RPMI7951 (cell line): ENCODE results near the gene GIMAP7. TPM values are rescaled to one million over a fixed set of nuclear protein-coding genes. Genes with fewer than 3 reads are reported as not detected.
"Not testable (repeated sequence)": the region's sequence is repeated elsewhere in the genome, so short reads cannot be mapped to it uniquely, and the experiment has no call there.

Experiments used
- DNase-seq: peaks from one replicate; pipeline ENCODE4 v3.0.0-alpha.2; 2012; ENCODE audit warnings: low read depth
- total RNA-seq: library from RNA; depleted of rRNA; stranded (reverse); fragments of >200 nt; shearing (Covaris generic); gene quantifications from 2 replicates; pipeline ENCODE4 v1.2.3, GENCODE V29; 2014

Gene GIMAP7
- total RNA-seq, 1 experiment from 2014 or later = not detected

DNA sequence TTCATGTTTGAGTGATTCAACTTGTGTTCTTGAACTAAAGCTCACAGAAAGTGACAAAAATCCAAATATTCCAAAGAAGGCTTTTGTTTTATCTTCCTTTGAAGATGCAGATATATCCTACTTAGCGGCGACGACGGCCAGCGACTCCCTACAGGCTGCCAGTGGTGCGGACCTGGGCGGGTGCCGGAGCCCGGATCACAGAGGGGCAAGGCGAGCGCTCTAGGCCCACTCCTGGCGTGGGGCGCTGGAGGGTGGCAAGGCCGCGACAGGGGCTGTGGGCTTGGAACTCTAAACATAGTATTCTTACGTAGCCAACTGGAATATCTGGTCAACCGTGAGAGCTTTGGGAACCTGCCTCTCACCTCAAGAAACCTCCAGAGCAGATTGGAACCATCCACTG lies 914 bp upstream of the GIMAP7 start:
- DNase-seq = no peak

- no peak for DNase-seq
Observed at GRCh38 chr7:150515248-150516147, 826 bp downstream of the GIMAP7 start.

DNA sequence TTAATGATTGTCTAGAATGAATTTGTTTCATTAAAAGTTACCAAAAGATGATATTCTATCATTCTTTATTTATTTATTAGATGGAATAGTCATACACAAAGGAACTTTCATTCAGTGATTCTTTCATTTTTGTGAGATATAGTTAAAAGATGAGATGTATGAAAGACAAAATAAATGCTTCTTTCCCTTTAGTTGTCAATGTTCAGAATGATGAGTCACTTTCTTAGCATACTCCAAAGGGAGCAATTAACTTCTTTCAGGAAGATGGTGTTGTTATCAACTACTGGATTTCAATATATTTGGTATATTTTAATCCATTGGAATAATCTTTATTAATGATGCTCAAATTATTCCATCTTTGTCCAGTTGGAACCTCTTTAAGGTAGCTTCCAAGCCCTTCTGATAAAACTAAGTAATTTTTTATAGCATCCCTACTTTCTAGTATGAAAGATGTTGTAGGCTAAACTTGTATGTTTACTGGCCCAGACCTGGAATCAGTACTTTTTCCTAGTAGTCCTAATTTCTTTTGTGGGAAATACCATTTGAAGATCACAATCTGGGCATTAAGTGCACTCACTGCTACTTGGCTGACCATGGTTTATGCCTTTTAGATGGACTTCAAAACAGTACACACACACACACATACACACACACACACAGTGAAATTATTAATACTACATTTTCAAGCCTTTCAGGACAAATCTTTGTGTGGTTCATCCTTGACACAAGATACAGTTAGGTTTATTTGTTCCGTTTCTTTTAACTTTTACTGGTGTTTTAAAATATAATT lies 2.5 kb downstream of the GIMAP7 start:
- no peak for DNase-seq

DNA sequence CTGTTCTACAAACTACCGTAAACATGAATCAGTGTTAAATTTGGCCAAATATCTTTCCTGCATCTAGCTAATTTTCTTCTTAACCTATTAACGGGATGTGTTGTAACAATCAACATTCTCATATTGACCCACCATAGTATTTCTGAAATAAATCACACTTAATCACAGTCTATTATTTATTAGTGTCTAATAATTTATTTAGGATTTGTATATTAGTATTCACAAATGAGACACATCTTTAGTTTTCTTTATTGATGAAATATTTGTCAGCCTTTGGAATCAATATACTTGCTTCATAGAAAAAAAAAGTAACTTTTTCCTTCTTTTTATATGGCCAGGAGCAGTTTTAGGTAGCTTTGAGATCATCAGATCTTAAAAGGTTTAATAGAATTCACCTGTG lies 4.6 kb downstream of the GIMAP7 start:
- no peak for DNase-seq

- DNase-seq = no peak
Observed at GRCh38 chr7:150520145-150520544, 5.5 kb downstream of the GIMAP7 start.

- DNase-seq = not testable (repeated sequence)
Observed at GRCh38 chr7:150522931-150523330, 8.3 kb downstream of the GIMAP7 start.

- DNase-seq = no peak
Observed at GRCh38 chr7:150524018-150524417, 9.3 kb downstream of the GIMAP7 start.

GRCh38 chr7:150531704-150532103 lies 17.0 kb downstream of the GIMAP7 start:
- DNase-seq = no peak

DNA sequence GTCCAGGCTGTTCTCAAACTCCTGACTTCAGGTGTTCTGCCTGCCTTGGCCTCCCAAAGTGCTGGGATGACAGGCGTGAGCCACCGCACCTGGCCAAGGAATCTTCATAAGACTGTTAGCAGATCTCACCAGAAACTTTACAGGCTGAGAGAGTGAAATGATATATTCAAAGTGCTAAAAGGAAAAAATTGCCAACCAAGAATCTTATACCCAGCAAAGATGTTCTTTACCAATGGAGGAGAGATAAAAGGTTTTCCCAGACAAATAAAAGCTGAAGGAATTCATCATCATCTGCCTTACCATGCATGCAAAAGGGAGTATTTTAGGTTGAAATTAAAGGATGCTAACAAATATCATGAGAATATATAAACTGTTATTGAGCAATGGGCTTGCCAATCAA lies 23.6 kb downstream of the GIMAP7 start:
- no peak for DNase-seq

GRCh38 chr7:150553163-150553562 lies 38.5 kb downstream of the GIMAP7 start:
- DNase-seq = no peak

DNA sequence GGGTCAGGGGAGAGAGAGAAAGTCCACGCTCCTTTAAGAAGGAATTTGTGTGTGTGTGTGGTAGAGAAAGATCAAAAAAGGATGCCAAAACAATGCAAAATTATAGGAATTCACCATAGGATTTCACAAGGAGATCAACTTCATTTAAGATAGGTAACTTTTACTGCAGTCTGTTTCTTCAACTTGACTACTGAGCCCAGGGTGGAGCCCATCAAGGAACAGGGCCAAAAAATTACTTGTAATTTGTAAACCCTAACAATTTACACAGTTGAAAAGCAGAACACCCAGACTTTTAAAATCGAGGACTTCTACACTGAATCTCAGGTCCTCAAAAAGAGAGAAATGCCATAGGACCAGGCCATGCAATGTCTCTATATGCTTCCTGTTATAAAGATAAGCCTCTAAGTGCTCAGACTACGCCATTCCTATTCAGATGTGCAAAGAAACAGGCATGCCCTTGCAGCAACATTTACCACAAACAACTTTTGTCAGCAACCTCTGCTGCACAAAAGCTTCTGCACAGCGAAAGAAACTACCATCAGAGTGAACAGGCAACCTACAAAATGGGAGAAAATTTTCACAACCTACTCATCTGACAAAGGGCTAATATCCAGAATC lies 42.0 kb downstream of the GIMAP7 start:
- no peak for DNase-seq

DNA sequence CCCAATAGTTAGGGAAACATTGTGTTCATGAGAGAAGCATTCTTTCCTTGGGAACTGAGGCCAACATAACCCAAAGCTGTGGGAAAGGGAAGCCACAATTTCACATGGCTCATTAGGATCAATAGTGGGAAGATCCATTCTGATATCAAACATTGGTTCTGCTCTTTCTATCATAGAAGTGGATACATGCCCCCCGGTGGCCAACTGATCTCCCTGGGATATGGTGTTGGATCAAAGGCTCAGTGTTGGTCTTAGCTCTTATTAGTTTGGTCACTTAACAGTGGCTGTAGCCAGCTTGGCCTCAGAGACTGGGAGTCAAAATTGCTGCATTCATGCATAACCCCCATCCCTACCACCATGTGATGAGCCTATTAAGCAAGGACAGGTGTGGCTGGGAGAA lies 45.8 kb downstream of the GIMAP7 start:
- no peak for DNase-seq

GRCh38 chr7:150562919-150563318 lies 48.2 kb downstream of the GIMAP7 start:
- DNase-seq = no peak

DNA sequence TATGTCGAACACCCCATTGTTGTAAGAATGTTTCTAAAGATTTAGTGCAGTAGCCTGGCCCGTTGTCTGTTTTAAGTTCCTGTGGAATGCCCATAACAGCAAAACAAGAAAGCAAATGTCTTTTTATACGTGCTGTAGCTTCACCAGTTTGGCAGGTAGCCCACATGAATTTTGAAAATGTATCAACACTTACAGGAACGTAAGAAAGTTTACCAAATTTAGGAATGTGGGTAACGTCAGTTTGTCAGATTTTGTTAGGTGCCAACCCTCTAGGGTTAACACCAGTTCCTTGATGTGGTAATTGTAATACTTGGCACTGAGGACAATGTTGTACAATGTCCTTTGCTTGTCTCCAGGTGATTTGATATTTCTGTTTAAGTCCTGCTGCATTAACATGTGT lies 49.3 kb downstream of the GIMAP7 start:
- DNase-seq = no peak

DNA sequence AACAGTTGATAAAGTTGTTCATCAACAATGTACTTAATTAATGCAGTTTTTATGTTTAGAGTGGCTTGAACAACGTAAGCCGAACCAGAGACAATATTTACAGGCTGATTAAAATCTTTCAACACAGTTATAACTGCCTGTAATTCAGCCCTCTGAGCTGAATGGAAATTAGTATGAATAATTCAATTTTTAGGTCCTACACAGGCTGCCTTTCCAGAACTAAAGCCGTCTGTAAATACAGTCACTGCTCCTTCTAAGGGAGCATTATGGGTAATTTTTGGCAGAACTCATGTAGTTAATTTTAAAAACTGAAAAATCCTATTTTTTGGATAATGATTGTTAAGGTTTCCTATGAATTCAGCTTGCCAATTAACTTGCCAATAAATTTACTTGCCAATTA lies 49.9 kb downstream of the GIMAP7 start:
- no peak for DNase-seq

GRCh38 chr7:150565239-150565638 lies 50.6 kb downstream of the GIMAP7 start:
- DNase-seq = no peak

DNA sequence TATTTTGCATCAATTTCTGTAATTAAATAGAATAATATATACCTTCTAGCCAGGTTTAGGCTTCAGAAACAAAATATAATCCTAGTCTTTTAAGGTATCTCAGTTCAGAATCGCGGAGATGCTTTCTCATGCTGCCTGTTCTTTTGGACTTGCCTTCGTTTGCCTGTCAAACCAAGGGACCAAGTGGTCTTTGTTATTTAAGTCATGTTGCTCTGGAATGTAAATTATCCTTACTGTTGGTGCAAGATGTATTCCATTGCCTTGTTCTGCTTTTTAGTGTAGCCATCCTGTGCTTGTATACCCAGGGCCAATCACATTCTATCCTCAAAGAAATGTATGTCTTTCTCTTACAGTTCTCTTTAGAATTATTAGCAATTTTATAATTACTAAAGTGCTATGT lies 51.5 kb downstream of the GIMAP7 start:
- DNase-seq = no peak

DNA sequence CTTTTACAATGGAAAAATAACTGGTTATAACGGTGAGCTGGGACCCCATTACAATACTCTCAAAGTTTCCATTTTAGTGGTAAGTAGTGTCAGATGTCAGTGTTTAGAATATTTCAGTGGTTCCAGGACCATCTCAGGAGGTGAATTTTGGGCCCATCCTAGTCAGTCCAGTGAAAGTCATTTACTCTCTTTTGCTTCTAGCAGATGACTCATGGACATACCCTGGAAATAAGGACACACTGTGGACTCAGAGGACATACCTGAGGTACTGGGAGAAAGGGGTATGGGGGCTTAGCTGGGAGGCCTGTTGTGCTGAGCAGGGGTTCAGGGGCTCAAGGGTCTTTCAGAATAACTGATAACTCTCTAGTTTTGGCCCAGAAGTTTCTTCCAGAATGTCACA lies 51.9 kb downstream of the GIMAP7 start:
- no peak for DNase-seq

GRCh38 chr7:150567169-150567568 lies 52.5 kb downstream of the GIMAP7 start, which contains the start of gene GIMAP4:
TSS of gene GIMAP4 (plus strand) at chr7:150567390. CDS start at chr7:150569902, 2,512 bp downstream.
- DNase-seq = no peak

DNA sequence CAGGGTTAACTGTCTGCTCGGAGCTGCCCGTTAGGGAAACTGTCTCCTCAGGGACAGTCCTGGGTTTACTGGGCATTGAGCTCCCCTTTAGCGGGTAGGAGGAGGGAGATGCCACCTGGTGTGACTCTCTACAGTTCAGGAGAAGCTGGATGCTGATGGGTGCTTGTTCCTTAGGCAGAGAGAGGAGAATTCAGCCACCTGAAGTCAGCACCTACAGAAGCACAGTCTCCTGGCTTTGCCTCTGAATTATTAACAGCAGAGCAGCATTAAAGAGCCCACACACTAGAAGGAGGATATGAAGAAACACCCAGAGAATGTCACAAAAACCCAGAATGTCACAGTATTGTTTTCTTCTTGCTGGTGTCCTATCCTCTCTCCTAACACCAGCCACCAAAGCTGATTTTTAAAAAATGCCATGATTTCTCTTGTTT lies 53.2 kb downstream of the GIMAP7 start:
- DNase-seq = no peak

DNA sequence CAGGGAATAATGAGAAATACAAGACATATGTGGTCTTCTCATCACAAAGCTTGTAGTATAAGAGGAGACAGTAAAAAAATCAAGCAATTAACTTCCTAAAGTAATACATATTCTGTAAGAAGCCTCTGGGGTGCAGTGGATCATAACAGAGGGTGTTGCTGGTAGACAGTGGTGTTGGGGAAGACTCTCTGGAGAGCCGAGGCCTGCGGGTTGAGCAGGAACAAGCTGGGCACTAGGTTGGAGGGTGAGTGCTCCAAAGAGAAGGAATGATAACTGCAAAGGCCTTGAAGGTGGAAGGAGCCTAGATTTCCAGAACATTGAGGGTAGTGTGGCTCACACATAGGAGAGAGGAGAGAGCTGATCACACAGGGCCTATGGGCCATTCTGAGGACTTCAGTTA lies 54.0 kb downstream of the GIMAP7 start:
- DNase-seq = no peak

DNA sequence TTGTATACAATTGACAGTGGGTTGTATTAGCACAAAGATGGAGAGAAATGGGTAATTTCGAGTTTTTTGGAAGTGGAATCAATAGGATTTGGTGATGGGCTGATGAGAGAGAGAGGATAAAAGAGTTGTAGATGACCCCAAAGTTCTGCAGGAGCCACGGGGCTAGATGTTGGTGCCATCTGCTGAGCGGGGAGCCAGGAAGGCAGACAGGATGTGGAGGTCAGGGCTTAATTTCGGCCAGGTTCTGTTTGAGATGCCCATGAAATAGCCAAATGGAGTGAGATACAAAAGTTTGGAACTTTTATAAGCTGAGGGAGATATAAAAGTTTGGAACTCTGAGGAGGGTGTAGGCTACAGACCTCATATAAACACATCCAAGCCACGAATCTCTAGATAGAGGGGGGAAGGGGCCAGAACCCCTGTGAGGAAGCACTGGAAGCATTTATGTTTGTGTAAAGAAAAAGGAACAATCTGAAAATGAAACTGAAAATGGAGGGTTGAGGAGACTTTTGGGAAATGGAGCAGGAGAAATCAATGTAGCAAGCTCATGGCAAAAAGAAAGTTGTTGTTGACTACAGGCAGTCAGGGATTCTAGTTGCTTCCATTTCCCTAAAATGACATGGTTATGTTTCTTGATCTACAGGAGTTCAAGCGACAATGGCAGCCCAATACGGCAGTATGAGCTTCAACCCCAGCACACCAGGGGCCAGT lies 54.7 kb downstream of the GIMAP7 start:
- no peak for DNase-seq
